Measurements from ENCODE around the gene HS2ST1. TPM values are rescaled to one million over a fixed set of nuclear protein-coding genes. Genes with fewer than 3 reads are reported as not detected.

The HS2ST1 gene
- total and polyA plus RNA-seq, 2 experiments from 2014 or later = 6.7 to 17.1 TPM

DNA sequence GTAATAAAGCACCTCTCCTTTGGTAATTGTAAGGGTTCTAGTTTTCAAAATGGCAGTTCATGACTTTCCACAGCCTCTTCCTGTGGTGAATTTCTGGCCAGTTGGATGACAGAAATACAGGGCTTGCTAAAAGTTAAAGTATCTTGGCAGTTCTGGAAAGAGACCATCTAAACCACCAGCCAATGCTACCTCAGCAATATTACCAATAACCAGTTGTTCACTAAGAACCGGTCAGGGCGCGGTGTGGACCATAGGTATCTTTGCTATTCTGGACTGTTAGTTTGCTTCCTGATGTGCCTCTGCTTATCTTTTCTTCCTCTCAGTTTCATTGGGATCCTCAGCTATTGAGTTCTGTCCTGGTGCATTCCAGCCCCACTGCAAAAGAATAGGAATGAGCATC lies 124.7 kb downstream of the HS2ST1 start:
- Mint-ChIP-seq H3K9me3 (no peaks in the 10 kb centered on the region), H3K36me3 (ENCODE audit: low read depth) (no peaks in the 10 kb centered on the region), H3K27ac (no peak overlapping the region), H3K4me1 (no peaks in the 10 kb centered on the region; the same call in 2 of the 3 replicates), H3K27me3 (ENCODE audit: insufficient read depth, low read depth, poor library complexity) (no peaks in the 10 kb centered on the region), H3K4me3 (no peak overlapping the region)
- DNase-seq (ENCODE audit: low spot score) (no peak), ATAC-seq (no peak)
- Histone ChIP-seq H3K4me2 (no peak overlapping the region), H3K36me3 (ENCODE audit: insufficient read depth) (no peaks in the 10 kb centered on the region), H3K4me1 (ENCODE audit: insufficient read depth) (peaks cover 7% of the 10 kb centered on the region; the same call in 1 of the 2 replicates), H3K27ac (ENCODE audit: low read depth) (no peak overlapping the region), H4K20me1 (replicated peaks; ENCODE audit: insufficient read depth) (no peaks in the 10 kb centered on the region), H2AFZ (no peak overlapping the region), H3K27me3 (ENCODE audit: insufficient read depth) (no peaks in the 10 kb centered on the region), H3K4me3 (no peak overlapping the region), H3K9me2 (ENCODE audit: insufficient read depth) (no peaks in the 10 kb centered on the region), H3F3A (replicated peaks; ENCODE audit: low read depth) (no peaks in the 10 kb centered on the region), H3K79me2 (replicated peaks; ENCODE audit: insufficient read depth) (peaks cover 34% of the 10 kb centered on the region; the same call in 1 of the 2 replicates)
- TF ChIP-seq ZNF331 (CRISPR knock-in tag; IDR thresholded peaks at IDR 0.05; ENCODE audit: low read depth) = no peak
- TF ChIP-seq ZNF114 (CRISPR knock-in tag; IDR thresholded peaks at IDR 0.05) = no peak

- no peak overlapping the region for H2AFZ ChIP-seq
- H3K4me3 ChIP-seq = no peak overlapping the region
- H3K9me3 Mint-ChIP-seq = peaks cover 4% of the 10 kb centered on the region; the same call in 1 of the 3 replicates
- no peaks in the 10 kb centered on the region for H3K4me1 ChIP-seq (ENCODE audit: insufficient read depth)
- no peaks in the 10 kb centered on the region for H3K27me3 Mint-ChIP-seq (ENCODE audit: insufficient read depth, low read depth, poor library complexity)
- peaks cover 6% of the 10 kb centered on the region; the same call in 1 of the 3 replicates for H3K36me3 Mint-ChIP-seq (ENCODE audit: low read depth)
- no peaks in the 10 kb centered on the region for H3K9me2 ChIP-seq (ENCODE audit: insufficient read depth)
- DNase-seq (ENCODE audit: low spot score) (no peak), ATAC-seq (no peak)
- H3K4me3 Mint-ChIP-seq = no peak overlapping the region
- no peaks in the 10 kb centered on the region for H3F3A ChIP-seq (replicated peaks; ENCODE audit: low read depth)
- no peaks in the 10 kb centered on the region for H3K36me3 ChIP-seq (ENCODE audit: insufficient read depth)
- no peaks in the 10 kb centered on the region; the same call in 1 of the 2 replicates for H4K20me1 ChIP-seq (replicated peaks; ENCODE audit: insufficient read depth)
- H3K27ac ChIP-seq (ENCODE audit: low read depth) = no peak overlapping the region
- no peak overlapping the region for H3K4me2 ChIP-seq
- H3K4me1 Mint-ChIP-seq = no peaks in the 10 kb centered on the region; the same call in 2 of the 3 replicates
- H3K79me2 ChIP-seq (replicated peaks; ENCODE audit: insufficient read depth) = peaks cover 47% of the 10 kb centered on the region
- TF ChIP-seq, protein P1, sequence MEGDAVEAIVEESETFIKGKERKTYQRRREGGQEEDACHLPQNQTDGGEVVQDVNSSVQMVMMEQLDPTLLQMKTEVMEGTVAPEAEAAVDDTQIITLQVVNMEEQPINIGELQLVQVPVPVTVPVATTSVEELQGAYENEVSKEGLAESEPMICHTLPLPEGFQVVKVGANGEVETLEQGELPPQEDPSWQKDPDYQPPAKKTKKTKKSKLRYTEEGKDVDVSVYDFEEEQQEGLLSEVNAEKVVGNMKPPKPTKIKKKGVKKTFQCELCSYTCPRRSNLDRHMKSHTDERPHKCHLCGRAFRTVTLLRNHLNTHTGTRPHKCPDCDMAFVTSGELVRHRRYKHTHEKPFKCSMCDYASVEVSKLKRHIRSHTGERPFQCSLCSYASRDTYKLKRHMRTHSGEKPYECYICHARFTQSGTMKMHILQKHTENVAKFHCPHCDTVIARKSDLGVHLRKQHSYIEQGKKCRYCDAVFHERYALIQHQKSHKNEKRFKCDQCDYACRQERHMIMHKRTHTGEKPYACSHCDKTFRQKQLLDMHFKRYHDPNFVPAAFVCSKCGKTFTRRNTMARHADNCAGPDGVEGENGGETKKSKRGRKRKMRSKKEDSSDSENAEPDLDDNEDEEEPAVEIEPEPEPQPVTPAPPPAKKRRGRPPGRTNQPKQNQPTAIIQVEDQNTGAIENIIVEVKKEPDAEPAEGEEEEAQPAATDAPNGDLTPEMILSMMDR (conservative IDR thresholded peaks at IDR 0.05; ENCODE audit: low read depth in 2 of 2) = no peak
- TF ChIP-seq, protein P2, sequence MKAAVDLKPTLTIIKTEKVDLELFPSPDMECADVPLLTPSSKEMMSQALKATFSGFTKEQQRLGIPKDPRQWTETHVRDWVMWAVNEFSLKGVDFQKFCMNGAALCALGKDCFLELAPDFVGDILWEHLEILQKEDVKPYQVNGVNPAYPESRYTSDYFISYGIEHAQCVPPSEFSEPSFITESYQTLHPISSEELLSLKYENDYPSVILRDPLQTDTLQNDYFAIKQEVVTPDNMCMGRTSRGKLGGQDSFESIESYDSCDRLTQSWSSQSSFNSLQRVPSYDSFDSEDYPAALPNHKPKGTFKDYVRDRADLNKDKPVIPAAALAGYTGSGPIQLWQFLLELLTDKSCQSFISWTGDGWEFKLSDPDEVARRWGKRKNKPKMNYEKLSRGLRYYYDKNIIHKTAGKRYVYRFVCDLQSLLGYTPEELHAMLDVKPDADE (IDR thresholded peaks at IDR 0.05) = no peak
- TF ChIP-seq EZH2phosphoT487 (IDR thresholded peaks at IDR 0.05; ENCODE audit: unreplicated experiment) (no peak), JUNB (IDR thresholded peaks at IDR 0.05; ENCODE audit: unreplicated experiment) (no peak), CREB1 (CRISPR knock-in tag; IDR thresholded peaks at IDR 0.05; ENCODE audit: low read depth) (no peak), STAT1 (IDR thresholded peaks at IDR 0.05; ENCODE audit: unreplicated experiment) (no peak), ZNF331 (CRISPR knock-in tag; IDR thresholded peaks at IDR 0.05; ENCODE audit: low read depth) (no peak)
- H3K27me3 ChIP-seq (ENCODE audit: insufficient read depth) = no peaks in the 10 kb centered on the region
- H3K27ac Mint-ChIP-seq = no peak overlapping the region
These were observed 127.8 kb downstream of the HS2ST1 start for GRCh38 chr1:87042111-87042811.
